HepG2 (cell line): Measurements from ENCODE around the gene CLASP1. TPM values are rescaled to one million over a fixed set of nuclear protein-coding genes. Genes with fewer than 3 reads are reported as not detected.

ENCODE experiments used
- ATAC-seq: fragments of 200-7000 bp; cut with Tn5 transposase; 3 replicates; pipeline ENCODE4 v1.9.1; 2020; ENCODE audit warnings: mild to moderate bottlenecking, moderate library complexity
- BruUV-seq: library from RNA; stranded (reverse); fragments of 400-500 nt; replicated peaks from 2 replicates; lab custom pipeline; 2021; lab: Mats Ljungman, UMichigan
- CTCF ChIA-PET: fragments of 300-600 bp; formaldehyde crosslinking; extraction: SDS; loops from one replicate; lab custom pipeline; 2021; ENCODE audit warnings: low total read pairs, inconsistent platforms, low intra/inter-chr PET ratio; lab: Yijun Ruan, JAX
- POLR2A ChIA-PET: fragments of 350-600 bp; sonication (Branson Sonifier 250); formaldehyde crosslinking; loops from one replicate; lab custom pipeline; 2020; ENCODE audit warnings: antibody characterized with exemption, inconsistent platforms; lab: Yijun Ruan, JAX
- DNase-seq: peaks from one replicate; pipeline ENCODE4 v3.0.0-alpha.2; 2015; ENCODE audit warnings: low spot score
- FAIRE-seq: peaks from 3 replicates; lab custom pipeline; 2011; peaks lifted over from hg19 to GRCh38; lab: Jason Lieb, UNC
- H2AFZ ChIP-seq: one replicate; pipeline ENCODE4 v1.6.1; 2011; ENCODE audit warnings: low read length, inconsistent platforms
- H3K27ac ChIP-seq: fragments of 300-600 bp; 3 replicates; pipeline ENCODE4 v1.8.0; 2011; ENCODE audit warnings: mixed run types, mild to moderate bottlenecking, mixed read lengths, low read length, inconsistent platforms; ENCODE audit not compliant: insufficient read depth; ENCODE audit errors: extremely low read length
- H3K27me3 ChIP-seq, 2 experiments: fragments of 200-600 bp in 1 of 2; 2 replicates in 1 of 2; 3 replicates in 1 of 2; pipeline versions ENCODE4 v1.6.0 to v1.8.0; 2011; ENCODE audit warnings: low read length in 2 of 2, mild to moderate bottlenecking in 2 of 2, moderate library complexity in 2 of 2, inconsistent platforms in 1 of 2; ENCODE audit not compliant: insufficient read depth in 2 of 2, control insufficient read depth in 1 of 2
- H3K36me3 ChIP-seq, 2 experiments: fragments of 200-600 bp in 1 of 2; replicated peaks in 1 of 2; 2 replicates in 1 of 2; 3 replicates in 1 of 2; pipeline versions ENCODE4 v1.5.1 to v1.8.0; 2011; ENCODE audit warnings: low read length in 2 of 2, inconsistent platforms in 1 of 2; ENCODE audit not compliant: insufficient read depth in 2 of 2, control insufficient read depth in 1 of 2
- H3K4me1 ChIP-seq: 2 replicates; pipeline ENCODE4 v1.5.1; 2012; ENCODE audit warnings: low read length, inconsistent platforms; ENCODE audit not compliant: insufficient read depth
- H3K4me2 ChIP-seq: 2 replicates; pipeline ENCODE4 v1.6.0; 2011; ENCODE audit warnings: low read depth, low read length, inconsistent platforms
- H3K4me3 ChIP-seq, 3 experiments: fragments of 200-600 bp in 1 of 3; sonication (generic), shearing (Covaris generic) in 1 of 3; replicated peaks in 1 of 3; 2 replicates each; pipeline ENCODE4 v1.5.1; 2011 to 2016; ENCODE audit warnings: low read length in 3 of 3, inconsistent platforms in 2 of 3, low read depth in 2 of 3, mild to moderate bottlenecking in 2 of 3, control low read depth in 1 of 3, mixed read lengths in 1 of 3; ENCODE audit not compliant: insufficient read depth in 1 of 3
- H3K79me2 ChIP-seq: one replicate; pipeline ENCODE4 v1.6.1; 2011; ENCODE audit warnings: low read length, inconsistent platforms; ENCODE audit not compliant: insufficient read depth
- H3K9ac ChIP-seq: 2 replicates; pipeline ENCODE4 v1.6.0; 2011; ENCODE audit warnings: mild to moderate bottlenecking, low read depth, low read length, inconsistent platforms; ENCODE audit not compliant: insufficient read depth
- H3K9me3 ChIP-seq: 2 replicates; pipeline ENCODE4 v1.5.1; 2012; ENCODE audit warnings: mild to moderate bottlenecking, low read length
- H4K20me1 ChIP-seq: 2 replicates; pipeline ENCODE4 v1.6.0; 2011; ENCODE audit warnings: inconsistent platforms, mild to moderate bottlenecking, low read length, moderate library complexity; ENCODE audit not compliant: insufficient read depth
- FOXO1 ChIP-seq: sonication (generic); formaldehyde crosslinking; IDR thresholded peaks from 2 replicates; pipeline ENCODE4 v1.4.0; 2020; ENCODE audit warnings: missing genetic modification reagents
- NFKB2 ChIP-seq: sonication (generic); formaldehyde crosslinking; IDR thresholded peaks from 2 replicates; pipeline ENCODE4 v1.4.0; 2020; ENCODE audit warnings: missing genetic modification reagents, borderline replicate concordance
- SOX6 ChIP-seq, 2 experiments: fragments of 450-650 bp in 1 of 2; sonication (generic) in 1 of 2; formaldehyde crosslinking in 1 of 2; IDR thresholded peaks; 2 replicates each; pipeline versions ENCODE4 v1.4.0 to v1.6.1; 2017 to 2020; ENCODE audit warnings: antibody characterized with exemption in 1 of 2, mild to moderate bottlenecking in 1 of 2, missing genetic modification reagents in 1 of 2
- SP2 ChIP-seq: sonication (generic); formaldehyde crosslinking; IDR thresholded peaks from 2 replicates; pipeline ENCODE4 v1.5.1; 2020; ENCODE audit warnings: mild to moderate bottlenecking, missing genetic modification reagents
- ZBED4 ChIP-seq: sonication (generic); formaldehyde crosslinking; IDR thresholded peaks from 2 replicates; pipeline ENCODE4 v1.4.0; 2020; ENCODE audit warnings: missing genetic modification reagents, borderline replicate concordance
- ZBTB40 ChIP-seq, 2 experiments: fragments of 450-650 bp in 1 of 2; sonication (generic) in 1 of 2; formaldehyde crosslinking in 1 of 2; IDR thresholded peaks; 2 replicates each; pipeline versions ENCODE4 v1.6.1 to v1.8.0; 2016 to 2022; ENCODE audit warnings: antibody characterized with exemption in 1 of 2, mild to moderate bottlenecking in 1 of 2, missing genetic modification reagents in 1 of 2
- ZFX ChIP-seq: sonication (generic); formaldehyde crosslinking; IDR thresholded peaks from 2 replicates; pipeline ENCODE4 v1.4.0; 2020; ENCODE audit warnings: mild to moderate bottlenecking, low read depth, missing genetic modification reagents, moderate library complexity
- ZNF350 ChIP-seq: sonication (generic); formaldehyde crosslinking; IDR thresholded peaks from 2 replicates; pipeline ENCODE4 v1.4.0; 2020; ENCODE audit warnings: mild to moderate bottlenecking, low read depth, missing genetic modification reagents, borderline replicate concordance
- ZSCAN21 ChIP-seq: sonication (generic); formaldehyde crosslinking; IDR thresholded peaks from 2 replicates; pipeline ENCODE4 v1.8.0; 2022; ENCODE audit warnings: mild to moderate bottlenecking, missing genetic modification reagents, moderate library complexity, borderline replicate concordance
- WGBS: methylation state at CpG from one replicate; pipeline ENCODE4 v1.1.6; 2017; ENCODE audit warnings: low lambda C conversion rate; 5-methylcytosine and 5-hydroxymethylcytosine counted together
- in situ Hi-C: cut with HindIII; loops from 2 replicates; pipeline ENCODE4 v1.10.0; 2017; ENCODE audit warnings: low pct_unique_long_range_greater_than_20kb; ENCODE audit not compliant: extremely low pct_ligation_motif_present
- intact Hi-C: fragments of 100-400 bp; cut with micrococcal nuclease; formaldehyde crosslinking; loops from one replicate; pipeline ENCODE4 v1.10.0; 2022; ENCODE audit not compliant: unreplicated experiment
- polyA plus RNA-seq, 8 experiments: library from polyadenylated mRNA; depleted of rRNA in 3 of 8; stranded (reverse) in 7 of 8; unstranded in 1 of 8; fragments of >200 nt; fragmentation: Illumina TruSeq in 4 of 8; extraction: Trizol in 4 of 8; gene quantifications; 2 replicates each; pipeline versions ENCODE4 v1.2.1 to v1.2.3, GENCODE V29; 2011 to 2016; ENCODE audit warnings: low read depth in 4 of 8, missing spikeins in 1 of 8, mixed read lengths in 1 of 8; ENCODE audit not compliant: insufficient read depth in 1 of 8
- total RNA-seq, 5 experiments: library from RNA; depleted of rRNA; stranded (reverse); fragments of >200 nt; fragmentation: Illumina TruSeq; extraction: Trizol; gene quantifications; 2 replicates each; pipeline ENCODE4 v1.2.3, GENCODE V29; 2016; ENCODE audit warnings: low read depth in 1 of 5

The CLASP1 gene
- total and polyA plus RNA-seq, 2 of the 13 experiments (the other 11 are each of a cell fraction or from before 2014, with no cell fraction given): 11.7 to 47.9 TPM

GRCh38 chr2:121333834-121334558, 315.3 kb downstream of the CLASP1 start:
- DNase-seq (peak; percentile 20), FAIRE-seq (no peak), ATAC-seq (peak; percentile 51)
- Histone ChIP-seq H3K4me3 (peak overlapping the region; percentile 21 to 70 (median 39)), H3K4me1 (peaks cover 29% of the 10 kb centered on the region), H3K4me2 (peak overlapping the region; percentile 87), H3K27ac (no peak overlapping the region), H3K9me3 (no peaks in the 10 kb centered on the region), H3K9ac (no peak overlapping the region), H3K27me3 (peaks cover 0 to 7% of the 10 kb centered on the region in 2 experiments; a peak in 1 of 5 replicates), H2AFZ (peak overlapping the region; percentile 8), H3K79me2 (no peaks in the 10 kb centered on the region), H4K20me1 (no peaks in the 10 kb centered on the region), H3K36me3 (peaks cover 2 to 11% of the 10 kb centered on the region in 2 experiments; a peak in 4 of 5 replicates)
- ChIA-PET CTCF (no interaction called here), POLR2A (no interaction called here)
- WGBS: 3% methylated on average over 12 of the region's 12 CpGs
- in situ Hi-C loops (no loop called here), intact Hi-C loops (no loop called here)
- BruUV-seq: no TSS peak
- TF ChIP-seq FOXO1: 0 out of 2 replicates have a peak, but pooled peaks have one; percentile 22
- 0 out of 2 replicates have a peak, but pooled peaks have one; percentile 17 for TF ChIP-seq ZNF350
- peak; percentile 37; the same call in 1 of the 2 replicates for TF ChIP-seq NFKB2 (CRISPR knock-in tag)
- no peak for TF ChIP-seq SOX6 (IDR thresholded peaks at IDR 0.05)
- peak; percentile 29; the same call in 1 of the 2 replicates for TF ChIP-seq SOX6 (CRISPR knock-in tag; IDR thresholded peaks at IDR 0.05)
- 0 out of 2 replicates have a peak, but pooled peaks have one; percentile 22 for TF ChIP-seq ZBED4 (CRISPR knock-in tag)
- no peak for TF ChIP-seq SP2 (CRISPR knock-in tag)
- TF ChIP-seq ZFX (CRISPR knock-in tag): peak; percentile 53
- TF ChIP-seq ZSCAN21 (CRISPR knock-in tag): no peak
- TF ChIP-seq ZBTB40 (IDR thresholded peaks at IDR 0.05): no peak
- TF ChIP-seq ZBTB40 (CRISPR knock-in tag; IDR thresholded peaks at IDR 0.05): no peak
